Transverse colon (tissue), 4 donors: ENCODE data around the gene ARHGEF26.

Experiments used
- EP300 ChIP-seq: sonication (generic); formaldehyde crosslinking; IDR thresholded peaks from one replicate; pipeline ENCODE4 v1.6.1; 2017; ENCODE audit warnings: antibody characterized with exemption, low read depth
- POLR2A ChIP-seq: fragments of 450-650 bp; IDR thresholded peaks from one replicate; pipeline ENCODE4 v1.6.1; 2016; ENCODE audit warnings: antibody characterized with exemption, mild to moderate bottlenecking, moderate library complexity
- POLR2AphosphoS5 ChIP-seq, 3 donors: sonication (generic); formaldehyde crosslinking; IDR thresholded peaks; one replicate each; pipeline ENCODE4 v1.6.1; 2016; ENCODE audit warnings: antibody characterized with exemption in 3 of 3
- TF ChIP-seq, protein P1 (sequence below), 5 experiments: fragments of 200-600 bp in 3 of 5; fragments of 450-650 bp in 2 of 5; sonication (generic) in 3 of 5; IDR thresholded peaks; 1 replicate in 2 of 5; 2 replicates in 3 of 5; pipeline ENCODE4 v1.5.1; 2016 to 2017; ENCODE audit warnings: antibody characterized with exemption in 5 of 5, inconsistent platforms in 3 of 5, mild to moderate bottlenecking in 2 of 5, moderate library complexity in 1 of 5

DNA sequence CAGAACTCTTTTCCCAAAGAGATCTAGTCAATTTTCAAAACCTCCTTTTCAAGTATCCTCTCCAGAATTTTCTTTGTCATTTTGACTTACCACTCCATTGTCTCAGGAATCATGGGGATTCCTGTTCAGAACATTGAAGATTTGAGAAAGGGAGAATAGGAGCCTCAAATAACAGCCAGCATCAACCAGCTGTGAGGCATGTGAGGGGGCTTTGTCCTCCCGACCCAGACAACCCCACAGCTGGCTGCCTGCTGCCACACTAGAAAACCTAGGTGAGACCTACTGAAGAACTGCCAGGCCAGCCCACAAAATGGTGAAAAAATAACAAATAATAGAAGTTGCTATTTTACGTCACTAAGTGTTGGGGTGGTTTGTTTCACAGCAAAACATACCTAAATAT lies 5.9 kb upstream of the ARHGEF26 start:
- TF ChIP-seq, protein P1, sequence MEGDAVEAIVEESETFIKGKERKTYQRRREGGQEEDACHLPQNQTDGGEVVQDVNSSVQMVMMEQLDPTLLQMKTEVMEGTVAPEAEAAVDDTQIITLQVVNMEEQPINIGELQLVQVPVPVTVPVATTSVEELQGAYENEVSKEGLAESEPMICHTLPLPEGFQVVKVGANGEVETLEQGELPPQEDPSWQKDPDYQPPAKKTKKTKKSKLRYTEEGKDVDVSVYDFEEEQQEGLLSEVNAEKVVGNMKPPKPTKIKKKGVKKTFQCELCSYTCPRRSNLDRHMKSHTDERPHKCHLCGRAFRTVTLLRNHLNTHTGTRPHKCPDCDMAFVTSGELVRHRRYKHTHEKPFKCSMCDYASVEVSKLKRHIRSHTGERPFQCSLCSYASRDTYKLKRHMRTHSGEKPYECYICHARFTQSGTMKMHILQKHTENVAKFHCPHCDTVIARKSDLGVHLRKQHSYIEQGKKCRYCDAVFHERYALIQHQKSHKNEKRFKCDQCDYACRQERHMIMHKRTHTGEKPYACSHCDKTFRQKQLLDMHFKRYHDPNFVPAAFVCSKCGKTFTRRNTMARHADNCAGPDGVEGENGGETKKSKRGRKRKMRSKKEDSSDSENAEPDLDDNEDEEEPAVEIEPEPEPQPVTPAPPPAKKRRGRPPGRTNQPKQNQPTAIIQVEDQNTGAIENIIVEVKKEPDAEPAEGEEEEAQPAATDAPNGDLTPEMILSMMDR (IDR thresholded peaks at IDR 0.05), result no peak
- TF ChIP-seq POLR2A (no peak), POLR2AphosphoS5 (IDR thresholded peaks at IDR 0.05) (no peak), EP300 (no peak)
